HG03378 (cell line): Measurements from ENCODE around the gene SLC35E2B.
"Not testable (repeated sequence)": the region's sequence is repeated elsewhere in the genome, so short reads cannot be mapped to it uniquely, and the experiment has no call there.

Experiments used
- ATAC-seq: cut with Tn5 transposase; IDR thresholded peaks from one replicate; pipeline ENCODE4 v1.9.1; 2021; ENCODE audit warnings: mild to moderate bottlenecking, moderate library complexity; ENCODE audit not compliant: unreplicated experiment

The SLC35E2B gene

DNA sequence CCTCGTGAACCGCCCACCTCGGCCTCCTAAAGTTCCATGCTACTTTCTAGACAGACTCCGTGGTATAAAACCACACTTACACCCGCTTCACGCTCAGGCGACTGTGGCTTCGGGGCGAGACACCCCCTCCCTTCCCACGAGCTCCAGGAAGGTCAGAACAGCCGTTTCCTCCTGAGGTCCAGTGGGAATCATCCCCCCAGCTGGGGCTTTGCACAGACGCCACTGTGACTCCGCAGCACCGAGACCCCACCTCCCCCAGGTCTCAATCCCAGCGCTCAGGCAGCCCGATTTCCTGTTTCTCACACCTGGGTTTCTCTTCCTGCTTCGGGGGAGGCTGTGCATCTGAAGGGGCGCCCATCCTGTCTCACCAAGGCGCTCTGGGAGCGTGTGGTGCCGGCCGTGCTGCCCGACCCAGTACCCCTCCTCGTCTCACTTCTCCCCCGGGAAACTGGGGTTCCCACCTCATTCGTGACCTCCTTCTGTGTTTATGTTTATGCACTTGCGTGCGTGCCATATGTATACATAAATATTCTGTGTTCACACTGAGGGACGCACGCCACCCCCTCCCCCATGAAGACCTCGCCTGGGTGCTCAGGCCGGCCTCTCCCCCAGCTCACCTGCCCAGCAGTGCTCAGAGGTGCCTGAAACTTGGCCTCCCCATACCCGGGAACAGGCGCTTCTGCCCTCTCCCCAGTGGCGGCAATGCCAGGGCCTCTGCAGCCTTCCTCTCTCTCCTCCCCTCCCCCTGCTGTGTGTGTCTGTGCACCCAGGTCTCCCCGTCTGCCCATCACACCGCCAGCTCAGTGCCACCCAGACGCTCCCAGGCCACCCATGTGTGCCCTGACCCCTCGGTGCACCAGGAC lies 14.6 kb downstream of the SLC35E2B start:
- ATAC-seq, result no peak

DNA sequence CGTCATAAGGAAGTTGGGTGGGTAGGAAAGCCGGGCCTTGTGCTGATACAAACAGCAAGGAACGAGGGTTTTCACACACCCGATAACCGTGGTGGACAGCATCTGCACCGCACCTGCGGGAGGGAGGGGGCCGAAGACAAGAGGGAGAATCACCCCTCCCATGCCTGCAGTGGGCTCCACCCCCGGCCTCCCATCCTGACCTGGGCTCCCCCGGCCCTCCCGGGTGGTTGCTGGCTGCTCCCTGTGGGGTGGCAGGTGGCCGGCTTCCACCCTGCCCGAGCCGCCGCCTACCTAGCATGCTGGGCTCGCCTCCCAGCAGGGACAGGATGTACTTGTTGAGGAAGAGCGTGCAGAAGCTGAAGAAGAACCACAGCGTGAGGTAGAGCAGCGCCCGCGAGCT lies 16.5 kb downstream of the SLC35E2B start:
- not testable (repeated sequence) for ATAC-seq

DNA sequence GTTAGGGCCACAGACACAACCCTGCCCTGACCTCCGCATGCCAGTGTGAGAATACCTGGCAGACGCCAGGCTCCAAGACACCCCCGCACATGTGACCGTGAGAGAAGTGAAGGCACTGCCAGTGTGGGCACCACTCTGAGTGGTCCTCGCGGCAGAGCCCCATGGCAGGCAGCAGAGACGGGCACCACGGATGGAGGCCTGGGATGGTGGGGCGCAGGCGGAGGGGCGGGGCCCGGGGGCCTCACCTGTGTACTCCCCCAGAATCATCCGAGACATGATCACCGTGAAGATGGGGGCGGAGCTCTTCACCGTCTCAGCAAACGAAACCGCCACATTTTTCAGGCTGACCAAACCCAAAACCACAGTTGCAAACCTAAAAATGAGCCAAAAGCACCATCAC lies 17.4 kb downstream of the SLC35E2B start:
- not testable (repeated sequence) for ATAC-seq

DNA sequence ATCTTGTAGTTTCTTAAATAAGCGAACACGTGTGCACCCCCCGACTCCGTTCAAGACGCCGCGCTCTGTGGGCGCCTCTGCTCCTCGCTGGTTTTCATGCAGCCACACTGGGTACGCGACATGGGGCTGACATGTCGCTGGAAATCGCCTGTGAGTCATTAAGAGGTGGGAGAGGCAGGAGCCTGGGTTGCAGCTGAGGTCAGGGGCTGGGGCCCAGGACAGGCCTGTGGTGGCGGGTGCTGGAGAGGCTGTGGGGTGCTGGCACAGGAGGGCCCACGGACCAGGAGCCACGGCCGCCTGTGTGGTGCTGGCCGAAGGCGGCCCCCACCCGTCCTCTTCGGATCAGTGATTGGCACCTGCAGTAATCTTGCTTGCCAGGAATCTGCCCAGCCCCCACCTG lies 17.8 kb downstream of the SLC35E2B start:
- not testable (repeated sequence) for ATAC-seq

DNA sequence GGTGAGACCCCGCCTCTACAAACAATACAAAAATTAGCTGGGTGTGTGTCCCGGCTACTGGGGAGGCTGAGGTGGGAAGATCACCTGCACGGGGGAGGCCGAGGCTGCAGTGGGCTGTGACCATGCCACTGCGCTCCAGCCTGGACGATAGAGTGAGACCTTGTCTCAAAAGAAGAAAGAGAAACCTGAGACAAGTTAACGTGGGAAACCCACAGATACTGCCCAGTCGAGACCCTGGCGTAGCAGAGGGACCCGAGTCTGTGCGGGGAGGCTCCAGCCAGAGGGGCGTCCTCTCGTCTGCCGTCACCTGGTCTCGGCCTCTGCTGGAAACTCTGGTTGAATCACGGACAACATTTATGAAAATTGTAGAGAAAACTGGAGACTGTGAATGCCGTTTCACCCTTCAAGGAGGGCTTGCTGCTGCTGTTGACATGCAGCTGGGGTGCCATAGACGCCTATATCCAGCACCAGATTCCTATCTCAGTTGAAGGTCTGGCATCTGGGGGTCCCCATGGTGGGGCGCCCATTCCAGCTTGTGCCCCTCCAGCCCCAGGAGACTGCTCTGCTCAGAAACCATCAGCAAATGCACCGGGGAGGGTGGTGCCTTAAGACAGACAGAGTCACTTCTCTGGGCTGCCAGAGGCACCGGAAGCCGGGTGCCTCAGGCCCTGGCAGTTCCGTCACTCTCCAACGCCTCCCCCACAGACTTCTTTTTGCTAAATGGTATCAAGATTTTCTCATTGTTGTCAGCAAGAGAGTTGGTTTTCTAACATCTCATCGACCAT lies 20.2 kb downstream of the SLC35E2B start:
- ATAC-seq, result no peak

DNA sequence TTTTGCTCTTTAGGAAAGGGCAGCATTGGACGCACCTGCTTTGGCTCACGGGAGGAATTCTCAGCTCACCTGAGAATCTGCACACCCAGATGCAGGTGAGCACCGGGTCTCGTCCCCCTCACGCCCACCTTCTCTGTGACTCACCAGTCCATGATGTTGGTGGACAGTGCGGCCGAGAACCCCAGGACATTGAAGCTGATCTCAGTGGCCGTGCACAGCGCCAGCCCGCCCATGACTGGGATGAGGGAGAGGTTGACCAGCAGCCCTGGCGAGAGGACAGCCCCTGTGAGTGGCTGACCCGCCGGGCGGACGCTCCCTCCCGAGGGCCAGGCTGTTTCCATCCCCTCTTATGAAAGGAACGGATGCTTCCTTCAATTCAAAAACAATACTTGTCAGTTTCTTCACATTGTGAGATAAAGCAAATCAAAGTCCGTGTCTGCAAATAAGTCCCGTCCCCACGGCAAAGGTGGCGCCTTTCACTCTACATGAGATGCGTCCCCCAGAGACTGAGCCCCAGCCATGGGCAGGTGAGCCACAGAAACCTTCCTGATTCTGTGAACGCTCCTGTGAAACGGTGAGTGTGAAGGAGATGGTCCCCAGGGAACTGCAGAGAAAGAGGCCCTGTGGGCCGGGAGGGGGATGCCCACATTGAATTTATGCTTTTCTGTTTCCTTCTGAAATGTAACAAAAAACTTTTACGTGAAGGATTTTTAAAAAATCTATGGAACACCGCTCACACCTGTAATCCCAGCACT lies 21.1 kb downstream of the SLC35E2B start:
- no peak for ATAC-seq

DNA sequence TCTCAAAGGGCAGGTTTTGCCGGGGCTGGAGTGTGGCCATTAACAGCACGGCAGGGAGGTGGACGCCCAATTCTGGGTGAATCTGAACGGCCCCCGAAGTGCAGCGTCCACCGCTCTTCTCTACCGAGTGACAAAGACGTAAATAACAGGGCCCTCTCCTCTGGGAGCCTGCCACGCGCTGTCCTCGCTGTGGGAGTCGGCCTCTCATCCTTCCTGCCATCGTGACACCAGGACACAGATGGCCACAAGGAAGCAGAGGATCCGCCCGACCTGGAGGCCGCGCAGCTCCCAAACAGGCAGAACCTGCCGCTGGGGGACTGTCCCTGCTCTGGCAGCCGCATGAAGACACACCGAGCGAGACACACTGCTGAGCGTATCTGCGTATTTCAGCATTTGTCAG lies 21.7 kb downstream of the SLC35E2B start:
- ATAC-seq, result no peak

DNA sequence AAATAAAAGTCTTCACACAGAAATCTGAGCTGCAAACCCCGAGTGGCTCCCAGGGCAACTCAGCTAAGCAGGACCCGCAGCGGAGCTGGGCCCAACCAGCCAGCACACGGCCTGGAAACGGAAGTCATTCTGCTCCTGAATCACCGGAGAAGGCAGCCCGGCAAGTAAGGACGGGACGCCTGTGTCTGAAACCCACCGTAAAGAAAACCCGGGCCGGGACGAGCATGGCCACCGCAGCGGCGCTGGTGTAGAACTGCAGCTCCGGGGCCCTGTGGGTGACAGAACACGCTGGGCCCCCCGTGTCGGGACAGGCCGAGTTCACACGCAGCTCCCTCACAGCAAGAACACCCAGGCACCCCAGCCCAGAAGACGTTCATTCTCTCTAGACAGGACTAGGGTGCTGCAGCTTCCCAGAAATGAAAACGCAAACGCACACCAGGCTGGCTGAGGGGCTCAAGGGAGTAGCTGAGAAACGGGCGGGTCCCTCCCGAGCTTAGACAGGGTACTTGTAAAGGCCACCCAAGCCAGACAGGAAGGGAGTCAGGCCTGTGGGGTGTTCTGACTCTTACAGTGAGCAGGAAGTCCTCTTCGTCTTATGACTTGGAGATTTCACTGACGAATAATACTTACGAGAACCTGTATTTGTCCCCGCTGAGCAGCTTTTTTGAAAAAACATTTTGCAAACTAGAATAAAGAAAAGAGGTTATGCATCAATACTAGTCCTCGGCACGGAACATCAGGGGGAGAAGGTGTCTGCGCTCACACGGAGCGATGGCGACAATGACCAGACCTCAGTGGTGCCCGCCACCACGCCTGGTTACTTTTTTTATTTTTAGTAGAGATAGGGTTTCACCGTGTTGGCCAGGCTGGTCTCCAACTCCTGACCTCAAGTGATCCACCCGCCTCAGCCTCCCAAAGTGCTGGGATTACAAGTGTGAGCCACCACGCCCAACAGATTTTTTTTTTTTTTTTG lies 22.8 kb downstream of the SLC35E2B start:
- no peak for ATAC-seq

DNA sequence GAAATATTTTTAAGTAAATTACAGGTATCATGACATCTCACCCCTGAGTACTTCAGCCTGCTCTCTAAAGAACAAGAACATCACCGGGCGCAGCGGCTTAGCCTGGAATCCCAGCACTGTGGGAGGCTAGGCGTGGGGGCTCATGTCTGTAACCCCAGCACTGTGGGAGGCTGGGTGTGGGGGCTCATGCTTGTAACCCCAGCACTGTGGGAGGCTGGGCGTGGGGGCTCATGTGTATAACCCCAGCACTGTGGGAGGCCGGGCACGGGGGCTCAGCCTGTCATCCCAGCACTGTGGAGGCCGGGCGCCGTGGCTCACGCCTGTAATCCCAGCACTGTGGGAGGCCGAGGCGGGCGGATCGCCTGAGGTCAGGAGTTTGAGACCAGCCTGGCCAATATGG lies 26.1 kb downstream of the SLC35E2B start:
- no peak for ATAC-seq

DNA sequence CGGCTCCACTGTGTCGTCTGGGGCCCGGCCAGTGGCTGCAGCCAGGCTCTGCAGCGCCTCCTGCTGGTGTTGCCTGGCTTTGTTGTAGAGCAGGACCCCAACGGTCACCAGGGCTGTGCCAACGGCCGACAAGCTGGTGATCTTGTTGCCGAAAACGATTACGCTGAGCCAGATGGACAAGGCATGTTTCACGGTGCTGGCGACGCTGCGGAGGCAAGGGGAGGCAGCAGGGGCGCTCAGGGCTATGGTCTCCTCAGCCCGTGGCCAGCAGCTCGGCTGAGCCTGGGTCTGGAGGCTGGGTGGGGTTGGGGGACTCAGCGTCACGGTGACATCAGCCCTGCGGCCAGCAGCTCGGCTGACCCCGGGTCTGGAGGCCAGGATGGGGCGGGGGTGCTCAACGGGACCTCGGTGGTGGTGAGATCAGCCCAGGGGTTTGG lies 26.8 kb downstream of the SLC35E2B start:
- ATAC-seq, result no peak

DNA sequence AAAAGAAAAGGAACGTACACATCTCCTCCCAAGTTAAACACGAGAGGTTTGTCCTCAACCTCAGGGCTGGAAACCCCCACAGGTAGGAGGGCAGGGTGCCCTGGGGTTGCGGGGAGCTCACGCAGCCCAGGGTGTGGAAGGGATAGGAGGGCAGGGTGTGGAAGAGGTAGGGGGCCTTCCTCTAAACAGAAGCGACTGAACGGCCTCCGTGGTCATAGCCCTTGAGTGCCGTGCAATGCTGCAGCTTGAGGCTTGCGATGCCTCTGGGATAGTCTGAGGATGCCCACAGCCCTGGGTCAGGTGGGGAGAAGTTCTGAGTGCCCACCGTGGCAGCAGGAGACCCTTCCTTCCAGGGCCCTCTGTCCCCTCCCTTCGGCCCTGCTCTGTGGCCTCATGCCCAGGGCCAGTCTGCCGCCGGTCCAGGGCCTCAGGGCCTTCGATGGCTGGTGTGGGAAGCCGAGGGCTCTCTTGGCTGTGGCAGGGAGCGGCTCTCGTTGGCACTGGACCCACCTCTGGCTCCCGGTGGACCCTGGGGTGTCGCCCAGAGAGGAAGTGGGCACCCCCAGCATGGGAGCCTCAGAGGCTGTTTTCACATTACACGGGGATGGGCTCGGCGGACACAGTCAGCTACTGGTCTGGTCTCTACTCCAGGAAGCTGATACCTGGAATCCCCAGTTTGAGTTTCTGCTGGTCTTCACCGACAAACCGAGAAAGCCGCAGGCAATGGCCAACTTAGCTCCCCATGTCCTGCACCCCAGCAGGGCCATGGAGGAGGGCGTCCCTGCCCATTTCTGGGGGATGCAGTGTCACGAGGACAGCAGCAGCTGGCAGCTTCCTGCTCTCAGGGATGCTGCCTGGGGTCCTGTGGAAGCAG lies 27.4 kb downstream of the SLC35E2B start:
- ATAC-seq, result no peak

DNA sequence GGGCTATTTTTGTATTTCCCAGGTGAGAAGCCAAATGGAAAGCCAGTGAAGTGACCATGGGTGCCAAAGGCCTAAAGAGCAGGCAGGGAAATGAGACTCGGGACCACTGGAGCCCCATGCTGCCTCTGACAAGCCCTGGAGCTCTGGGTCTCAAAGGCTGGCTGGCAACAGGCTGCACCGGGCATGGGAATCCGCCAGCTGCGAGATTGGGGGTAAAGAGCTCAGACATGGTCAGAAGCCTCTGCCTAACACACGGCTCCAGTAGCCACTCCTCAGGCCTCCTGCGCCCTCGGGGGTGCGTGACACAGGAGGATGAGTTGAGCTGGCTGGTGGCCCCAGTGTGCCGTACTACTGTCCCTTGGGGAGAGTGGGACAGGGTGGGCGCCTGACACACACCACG lies 28.3 kb downstream of the SLC35E2B start:
- ATAC-seq, result not testable (repeated sequence)

DNA sequence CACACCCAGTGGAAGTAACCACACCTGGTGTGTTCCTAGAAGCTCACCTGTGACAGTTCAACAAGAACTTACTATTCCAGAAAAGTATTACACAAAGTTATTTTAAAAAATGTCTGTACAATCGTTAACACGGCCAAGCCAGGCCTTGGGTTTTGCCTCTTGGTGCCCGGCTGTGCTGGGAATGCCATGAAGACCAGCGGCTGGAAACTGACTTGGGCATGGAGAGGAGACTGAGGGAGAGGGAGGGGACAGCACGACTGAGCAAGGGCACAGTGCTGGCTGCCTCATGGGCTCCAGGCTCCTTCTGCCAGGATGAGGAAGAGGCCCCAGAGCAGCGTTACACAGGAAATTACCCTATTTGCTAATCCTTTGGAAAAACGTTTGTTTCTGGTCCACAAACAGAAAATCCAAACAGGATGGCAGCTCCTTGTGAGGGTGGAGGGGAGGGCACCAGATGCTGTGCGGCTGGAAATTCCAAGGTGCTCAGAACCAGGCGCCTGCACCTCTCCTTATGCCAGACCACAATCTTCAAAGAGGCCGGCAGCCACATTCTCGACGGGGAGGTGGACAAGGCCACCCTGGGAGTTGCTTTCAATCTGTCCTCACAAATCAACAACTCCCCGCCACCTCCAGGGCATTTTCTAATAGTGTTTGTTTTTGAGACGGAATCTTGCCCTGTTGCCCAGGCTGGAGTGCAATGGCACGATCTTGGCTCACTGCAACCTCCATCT lies 29.6 kb downstream of the SLC35E2B start:
- not testable (repeated sequence) for ATAC-seq

DNA sequence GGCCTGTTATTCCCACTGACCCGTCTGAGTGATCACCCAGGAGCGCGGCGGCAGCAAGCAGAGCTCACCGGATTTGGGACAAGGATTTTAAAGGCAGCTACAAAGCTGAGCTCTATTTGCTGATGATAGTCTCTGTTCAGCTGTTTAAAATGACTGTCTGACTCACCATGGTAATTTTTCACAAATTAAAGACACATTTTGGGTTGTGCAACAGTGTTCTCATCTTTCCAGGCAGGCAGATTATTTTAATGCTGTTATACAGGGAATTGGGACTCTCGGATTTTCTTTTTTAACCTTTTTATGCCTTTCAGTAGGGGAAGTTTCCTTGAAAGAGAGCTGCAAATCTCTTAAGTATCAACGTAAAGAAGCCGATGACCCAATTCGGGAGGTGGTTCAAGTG lies 30.2 kb downstream of the SLC35E2B start:
- ATAC-seq, result not testable (repeated sequence)

DNA sequence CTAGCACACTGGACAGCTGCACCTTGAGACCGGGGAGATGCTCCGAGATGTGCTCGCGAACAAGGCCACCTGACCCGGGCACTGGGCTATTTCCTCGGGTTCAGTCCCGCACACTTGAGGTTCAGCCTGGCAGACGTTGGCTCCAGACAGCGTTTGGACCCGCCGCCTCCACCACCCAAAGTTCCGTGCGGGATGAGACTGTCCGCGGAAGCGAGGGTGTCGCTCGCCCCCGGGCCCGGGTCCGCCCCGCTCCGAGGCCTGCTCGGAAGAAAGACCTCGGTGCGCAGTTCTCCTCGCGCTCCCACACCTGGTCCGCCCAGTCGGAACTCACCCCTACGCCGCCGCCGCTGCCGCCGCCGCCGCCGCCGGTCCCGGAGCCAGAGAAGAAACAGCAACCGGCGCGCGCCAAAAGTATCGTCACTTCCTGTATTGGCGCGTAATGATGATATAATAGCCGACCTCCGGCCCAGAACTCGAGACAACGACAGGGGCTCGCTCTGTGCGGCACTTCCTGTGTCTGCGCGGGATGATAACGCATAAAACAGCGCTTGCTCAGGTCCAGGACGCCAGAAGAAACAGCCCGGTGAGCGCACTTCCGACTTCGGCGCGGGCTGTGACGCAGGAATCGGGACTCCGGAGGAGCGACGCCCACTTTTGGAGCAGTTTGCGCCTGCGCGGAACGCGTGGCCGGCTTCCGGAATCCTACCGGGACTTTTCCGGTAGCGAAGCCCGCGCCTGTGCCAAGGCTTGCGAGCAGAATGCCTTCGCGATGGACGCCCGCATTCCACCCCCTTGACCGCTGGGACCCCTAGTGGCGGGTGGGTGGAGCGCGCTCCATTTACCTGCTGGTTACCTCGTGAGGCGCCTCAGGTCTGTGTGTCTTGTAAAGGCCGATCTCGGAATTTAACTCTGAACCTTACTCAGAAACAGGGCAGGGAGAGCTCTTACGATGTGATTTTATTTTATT lies 33.7 kb downstream of the SLC35E2B start, which contains the start of gene CDK11B:
TSS of gene CDK11B (minus strand) at position 422 of the 967 bp plus-strand sequence. CDS start 1,519 bp downstream, outside the sequence.
- peak; percentile 72 for ATAC-seq

DNA sequence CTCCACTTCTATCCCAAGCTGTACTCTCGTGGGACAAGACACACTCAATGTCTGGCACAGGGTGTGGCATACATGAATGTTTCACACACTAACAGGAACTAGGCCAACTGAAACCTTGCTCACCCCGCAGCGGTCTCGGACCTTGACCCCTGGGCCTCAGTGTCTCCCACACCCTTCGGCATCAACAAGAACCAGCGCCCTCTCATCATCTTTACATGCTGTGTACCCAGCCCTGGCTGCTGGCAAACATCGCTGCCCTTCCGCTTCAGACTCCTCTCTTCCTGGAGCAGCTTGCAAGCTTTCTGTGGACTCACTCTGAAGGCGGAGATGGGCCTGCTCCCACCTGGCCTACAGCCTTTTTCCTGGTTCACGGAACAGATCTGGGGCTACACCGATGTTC lies 44.3 kb downstream of the SLC35E2B start:
- not testable (repeated sequence) for ATAC-seq
